Neural cell (in vitro differentiated cells): Measurements from ENCODE around the gene OOSP1. TPM values are rescaled to one million over a fixed set of nuclear protein-coding genes. Genes with fewer than 3 reads are reported as not detected.

Experiments used
- H2AFZ ChIP-seq: fragments of 200-600, 300-800 bp; sonication (generic), shearing (Covaris generic); 2 replicates; pipeline ENCODE4 v1.6.0; 2014; ENCODE audit warnings: low read depth, mild to moderate bottlenecking, antibody characterized with exemption, low read length, moderate library complexity
- H3F3A ChIP-seq: fragments of 200-600 bp; shearing (Covaris generic); 2 replicates; pipeline ENCODE4 v1.6.1; 2016; ENCODE audit warnings: mild to moderate bottlenecking, moderate library complexity, mixed read lengths, antibody characterized with exemption, low read length; ENCODE audit not compliant: insufficient read depth, poor library complexity, severe bottlenecking
- H3K27ac ChIP-seq: fragments of 200-600, 300-800 bp; sonication (generic), shearing (Covaris generic); 2 replicates; pipeline ENCODE4 v1.5.1; 2014; ENCODE audit warnings: mild to moderate bottlenecking, low read length, moderate library complexity
- H3K27me3 ChIP-seq: fragments of 300-800, 200-600 bp; sonication (generic), shearing (Covaris generic); 2 replicates; pipeline ENCODE4 v1.6.0; 2014; ENCODE audit warnings: mild to moderate bottlenecking, low read depth, low read length, moderate library complexity; ENCODE audit not compliant: insufficient read depth
- H3K36me3 ChIP-seq: fragments of 300-800, 200-600 bp; sonication (generic), shearing (Covaris generic); 2 replicates; pipeline ENCODE4 v1.5.1; 2014; ENCODE audit warnings: mild to moderate bottlenecking, antibody characterized with exemption, low read length, moderate library complexity; ENCODE audit not compliant: insufficient read depth
- H3K4me2 ChIP-seq: fragments of 300-800, 200-600 bp; sonication (generic), shearing (Covaris generic); 2 replicates; pipeline ENCODE4 v1.6.0; 2014; ENCODE audit warnings: mild to moderate bottlenecking, low read length
- H3K4me3 ChIP-seq: fragments of 300-800, 200-600 bp; sonication (generic), shearing (Covaris generic); 2 replicates; pipeline ENCODE4 v1.5.1; 2014; ENCODE audit warnings: mild to moderate bottlenecking, low read length, moderate library complexity
- H3K79me2 ChIP-seq: fragments of 200-600 bp; shearing (Covaris generic); replicated peaks from 2 replicates; pipeline ENCODE4 v1.6.0; 2014; ENCODE audit warnings: mild to moderate bottlenecking, low read length, moderate library complexity; ENCODE audit not compliant: insufficient read depth
- H3K9ac ChIP-seq: fragments of 300-800, 200-600 bp; sonication (generic), shearing (Covaris generic); 2 replicates; pipeline ENCODE4 v1.6.1; 2016; ENCODE audit warnings: mild to moderate bottlenecking, low read length, mixed read lengths
- H3K9me2 ChIP-seq: fragments of 200-600 bp; shearing (Covaris generic); 2 replicates; pipeline ENCODE4 v1.6.1; 2016; ENCODE audit warnings: mild to moderate bottlenecking, low read length, mixed read lengths; ENCODE audit not compliant: insufficient read depth
- H3K9me3 ChIP-seq: fragments of 200-600, 300-800 bp; sonication (generic), shearing (Covaris generic); 2 replicates; pipeline ENCODE4 v1.6.1; 2016; ENCODE audit warnings: mild to moderate bottlenecking, mixed run types, low read length, moderate library complexity, mixed read lengths
- H4K20me1 ChIP-seq: fragments of 200-600 bp; shearing (Covaris generic); 2 replicates; pipeline ENCODE4 v1.6.1; 2016; ENCODE audit warnings: mild to moderate bottlenecking, mixed run types; ENCODE audit not compliant: insufficient read depth
- EP300 ChIP-seq: fragments of 450-650 bp; conservative IDR thresholded peaks from 2 replicates; pipeline ENCODE4 v1.6.1; 2014; ENCODE audit warnings: antibody characterized with exemption, mild to moderate bottlenecking, moderate library complexity; ENCODE audit not compliant: poor library complexity, severe bottlenecking
- EZH2 ChIP-seq: fragments of 200-600, 300-800 bp; shearing (Covaris generic), sonication (generic); IDR thresholded peaks from 2 replicates; pipeline ENCODE4 v1.6.1; 2014; ENCODE audit warnings: antibody characterized with exemption, low read length, borderline replicate concordance, mild to moderate bottlenecking; ENCODE audit not compliant: insufficient read depth, poor library complexity, severe bottlenecking
- MXI1 ChIP-seq: fragments of 450-650 bp; conservative IDR thresholded peaks from 2 replicates; pipeline ENCODE4 v1.6.1; 2014; ENCODE audit warnings: antibody characterized with exemption, mild to moderate bottlenecking; ENCODE audit not compliant: poor library complexity, severe bottlenecking
- POLR2AphosphoS5 ChIP-seq: IDR thresholded peaks from 2 replicates; pipeline ENCODE4 v1.6.1; 2012
- RAD21 ChIP-seq: fragments of 450-650 bp; conservative IDR thresholded peaks from 2 replicates; pipeline ENCODE4 v1.6.1; 2014; ENCODE audit warnings: antibody characterized with exemption, mild to moderate bottlenecking, moderate library complexity
- REST ChIP-seq: IDR thresholded peaks from 2 replicates; pipeline ENCODE4 v1.6.1; 2012; ENCODE audit warnings: borderline replicate concordance
- SMC3 ChIP-seq: fragments of 450-650 bp; conservative IDR thresholded peaks from 2 replicates; pipeline ENCODE4 v1.6.1; 2014; ENCODE audit warnings: antibody characterized with exemption, mild to moderate bottlenecking, moderate library complexity; ENCODE audit not compliant: poor library complexity
- TAF1 ChIP-seq: IDR thresholded peaks from 2 replicates; pipeline ENCODE4 v1.6.1; 2012; ENCODE audit warnings: low read depth
- polyA minus RNA-seq: library from RNA; depleted of rRNA, polyadenylated mRNA; stranded (reverse); fragments of >200 nt; gene quantifications from 2 replicates; pipeline ENCODE4 v1.2.3, GENCODE V29; 2014
- polyA plus RNA-seq: library from polyadenylated mRNA; depleted of rRNA; stranded (reverse); fragments of >200 nt; gene quantifications from 2 replicates; pipeline ENCODE4 v1.2.3, GENCODE V29; 2014
- TF ChIP-seq, protein P1 (sequence below): fragments of 450-650 bp; IDR thresholded peaks from 2 replicates; pipeline ENCODE4 v1.5.1; 2014; ENCODE audit warnings: antibody characterized with exemption, mild to moderate bottlenecking, moderate library complexity; ENCODE audit not compliant: poor library complexity, severe bottlenecking

Gene OOSP1
- not detected in 2 replicates for polyA plus RNA-seq
- not detected in 2 replicates for polyA minus RNA-seq

GRCh38 chr11:59938132-59938531 is at the start of gene OOSP1:
TSS of gene OOSP1 (plus strand) at chr11:59938432. CDS start at chr11:59938455, 23 bp downstream.
- H3K9ac ChIP-seq: no peak within 1 kb of the TSS
- no peak within 1 kb of the TSS for H3K27ac ChIP-seq
- H3K36me3 ChIP-seq: no peaks in the 10 kb centered on the region
- H2AFZ ChIP-seq: no peak within 1 kb of the TSS
- H3K79me2 ChIP-seq: no peaks in the 10 kb centered on the region
- no peak within 1 kb of the TSS for H3K4me2 ChIP-seq
- no peak within 1 kb of the TSS for H3K4me3 ChIP-seq
- TF ChIP-seq RAD21: no peak
- TF ChIP-seq TAF1: no peak
- no peak for TF ChIP-seq EP300
- no peak for TF ChIP-seq REST
- TF ChIP-seq, protein P1, sequence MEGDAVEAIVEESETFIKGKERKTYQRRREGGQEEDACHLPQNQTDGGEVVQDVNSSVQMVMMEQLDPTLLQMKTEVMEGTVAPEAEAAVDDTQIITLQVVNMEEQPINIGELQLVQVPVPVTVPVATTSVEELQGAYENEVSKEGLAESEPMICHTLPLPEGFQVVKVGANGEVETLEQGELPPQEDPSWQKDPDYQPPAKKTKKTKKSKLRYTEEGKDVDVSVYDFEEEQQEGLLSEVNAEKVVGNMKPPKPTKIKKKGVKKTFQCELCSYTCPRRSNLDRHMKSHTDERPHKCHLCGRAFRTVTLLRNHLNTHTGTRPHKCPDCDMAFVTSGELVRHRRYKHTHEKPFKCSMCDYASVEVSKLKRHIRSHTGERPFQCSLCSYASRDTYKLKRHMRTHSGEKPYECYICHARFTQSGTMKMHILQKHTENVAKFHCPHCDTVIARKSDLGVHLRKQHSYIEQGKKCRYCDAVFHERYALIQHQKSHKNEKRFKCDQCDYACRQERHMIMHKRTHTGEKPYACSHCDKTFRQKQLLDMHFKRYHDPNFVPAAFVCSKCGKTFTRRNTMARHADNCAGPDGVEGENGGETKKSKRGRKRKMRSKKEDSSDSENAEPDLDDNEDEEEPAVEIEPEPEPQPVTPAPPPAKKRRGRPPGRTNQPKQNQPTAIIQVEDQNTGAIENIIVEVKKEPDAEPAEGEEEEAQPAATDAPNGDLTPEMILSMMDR: no peak
- TF ChIP-seq EZH2: no peak
- TF ChIP-seq POLR2AphosphoS5: no peak
- no peaks in the 10 kb centered on the region for H3K9me2 ChIP-seq
- H3K27me3 ChIP-seq: no peaks in the 10 kb centered on the region
- H3K9me3 ChIP-seq: no peaks in the 10 kb centered on the region
- H3F3A ChIP-seq: no peaks in the 10 kb centered on the region
- no peaks in the 10 kb centered on the region for H4K20me1 ChIP-seq

GRCh38 chr11:59891781-59892181 is 46.5 kb upstream of the OOSP1 start:
- Histone ChIP-seq H2AFZ (no peak overlapping the region), H4K20me1 (no peaks in the 10 kb centered on the region), H3K27ac (no peak overlapping the region), H3K9me2 (no peaks in the 10 kb centered on the region), H3F3A (no peaks in the 10 kb centered on the region), H3K27me3 (no peaks in the 10 kb centered on the region), H3K9me3 (no peaks in the 10 kb centered on the region), H3K79me2 (no peaks in the 10 kb centered on the region), H3K36me3 (no peaks in the 10 kb centered on the region), H3K4me3 (no peak overlapping the region), H3K4me2 (no peak overlapping the region), H3K9ac (no peak overlapping the region)
- TF ChIP-seq EZH2 (no peak), MXI1 (no peak), SMC3 (no peak), RAD21 (no peak), TAF1 (no peak), POLR2AphosphoS5 (no peak), EP300 (no peak), REST (no peak)
- TF ChIP-seq, protein P1: no peak
